Measurements from ENCODE around the gene CDK5R1.

DNA sequence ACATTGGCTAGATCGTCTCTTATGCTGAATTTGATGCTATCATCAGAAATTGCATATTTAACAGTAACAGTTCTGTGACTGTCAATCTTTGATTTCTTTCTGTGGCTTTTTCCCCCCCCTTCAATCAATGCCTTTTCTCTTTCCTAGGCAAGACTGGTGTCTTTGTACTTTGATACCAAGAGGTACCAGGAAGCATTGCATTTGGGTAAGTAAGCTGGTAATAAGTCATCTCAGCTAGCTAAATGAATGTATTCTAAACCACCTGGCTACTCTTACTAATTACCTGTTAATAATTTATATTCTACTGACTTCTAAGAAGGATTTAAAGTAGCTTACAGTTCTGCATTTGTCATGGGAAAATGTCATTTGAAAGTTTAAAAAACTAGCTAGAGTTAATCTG, 22.4 kb upstream of the CDK5R1 start:
- TF ChIP-seq, protein P1, sequence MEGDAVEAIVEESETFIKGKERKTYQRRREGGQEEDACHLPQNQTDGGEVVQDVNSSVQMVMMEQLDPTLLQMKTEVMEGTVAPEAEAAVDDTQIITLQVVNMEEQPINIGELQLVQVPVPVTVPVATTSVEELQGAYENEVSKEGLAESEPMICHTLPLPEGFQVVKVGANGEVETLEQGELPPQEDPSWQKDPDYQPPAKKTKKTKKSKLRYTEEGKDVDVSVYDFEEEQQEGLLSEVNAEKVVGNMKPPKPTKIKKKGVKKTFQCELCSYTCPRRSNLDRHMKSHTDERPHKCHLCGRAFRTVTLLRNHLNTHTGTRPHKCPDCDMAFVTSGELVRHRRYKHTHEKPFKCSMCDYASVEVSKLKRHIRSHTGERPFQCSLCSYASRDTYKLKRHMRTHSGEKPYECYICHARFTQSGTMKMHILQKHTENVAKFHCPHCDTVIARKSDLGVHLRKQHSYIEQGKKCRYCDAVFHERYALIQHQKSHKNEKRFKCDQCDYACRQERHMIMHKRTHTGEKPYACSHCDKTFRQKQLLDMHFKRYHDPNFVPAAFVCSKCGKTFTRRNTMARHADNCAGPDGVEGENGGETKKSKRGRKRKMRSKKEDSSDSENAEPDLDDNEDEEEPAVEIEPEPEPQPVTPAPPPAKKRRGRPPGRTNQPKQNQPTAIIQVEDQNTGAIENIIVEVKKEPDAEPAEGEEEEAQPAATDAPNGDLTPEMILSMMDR (conservative IDR thresholded peaks at IDR 0.05; ENCODE audit: low read depth, low read length): no peak
- no peak for TF ChIP-seq EZH2 (IDR thresholded peaks at IDR 0.05; ENCODE audit: borderline replicate concordance, low read depth, low read length, poor library complexity, severe bottlenecking)

All from A673 (cell line).